ENCODE data around the gene DND1. TPM values are rescaled to one million over a fixed set of nuclear protein-coding genes. Genes with fewer than 3 reads are reported as not detected.
"Not testable (repeated sequence)": the region's sequence is repeated elsewhere in the genome, so short reads cannot be mapped to it uniquely, and the experiment has no call there.

Gene DND1
- total RNA-seq, 2 donors from 2014 or later = 0.51 TPM; not detected in 1

DNA sequence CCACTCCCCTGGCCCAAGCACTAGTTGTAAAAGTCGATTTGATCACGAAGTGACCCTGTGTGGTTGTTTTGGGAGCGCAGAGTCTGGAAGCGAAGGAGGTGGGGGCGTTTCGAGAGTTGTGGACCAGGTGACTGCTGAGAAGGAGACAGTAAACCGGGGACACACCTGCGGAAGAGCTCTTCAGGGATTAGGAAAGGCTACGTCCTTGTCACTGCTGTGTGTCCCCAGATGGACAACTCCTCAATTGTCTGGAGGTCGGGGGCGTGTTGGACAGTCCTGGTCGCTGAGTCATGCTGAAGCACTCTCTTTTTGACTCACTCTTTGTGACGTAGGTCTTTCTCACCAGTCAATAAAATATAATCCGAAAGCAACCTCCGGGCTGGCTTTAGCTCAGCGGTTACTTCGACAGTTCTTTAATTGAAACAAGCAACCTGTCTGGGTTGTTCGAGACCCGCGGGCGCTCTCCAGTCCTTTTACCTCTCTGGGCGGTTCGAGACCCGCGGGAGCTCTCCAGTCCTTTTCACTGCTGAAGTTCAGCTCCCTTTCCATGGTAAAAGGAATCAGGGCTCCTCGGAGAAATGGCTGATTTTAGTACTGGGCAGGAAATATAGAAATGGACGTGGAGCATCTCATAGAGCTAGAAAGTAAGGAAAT is 37.6 kb upstream of the DND1 start:
- H3K4me3 ChIP-seq = peak overlapping the region; percentile 44 to 58
- DNase-seq (ENCODE audit: low spot score) = peak; percentile 98
- H3K27me3 ChIP-seq = no peaks in the 10 kb centered on the region
- H3K27ac ChIP-seq = peak overlapping the region; percentile 92 to 94
- H3K9me3 ChIP-seq = no peaks in the 10 kb centered on the region
- H3K4me1 ChIP-seq = peaks cover 0 to 7% of the 10 kb centered on the region in 2 donors
- TF ChIP-seq CTCF (IDR thresholded peaks at IDR 0.05) = no peak
- H3K36me3 ChIP-seq = peaks cover 8% of the 10 kb centered on the region

- not testable (repeated sequence) for H3K4me1 ChIP-seq; H3K27me3 ChIP-seq; H3K27ac ChIP-seq; H3K4me3 ChIP-seq; DNase-seq (ENCODE audit: low spot score); H3K9me3 ChIP-seq
- peaks cover 30% of the 10 kb centered on the region for H3K36me3 ChIP-seq
Measured at GRCh38 chr5:140708787-140709186, 35.4 kb upstream of the DND1 start.

GRCh38 chr5:140707812-140708211 is 34.4 kb upstream of the DND1 start:
- H3K27me3 ChIP-seq = no peaks in the 10 kb centered on the region
- H3K36me3 ChIP-seq = peaks cover 40% of the 10 kb centered on the region
- H3K9me3 ChIP-seq = no peaks in the 10 kb centered on the region
- no peak for DNase-seq (ENCODE audit: low spot score)
- no peak for TF ChIP-seq CTCF (IDR thresholded peaks at IDR 0.05)
- no peak overlapping the region for H3K4me3 ChIP-seq
- peaks cover 0 to 7% of the 10 kb centered on the region in 2 donors for H3K4me1 ChIP-seq
- no peak overlapping the region for H3K27ac ChIP-seq

DNA sequence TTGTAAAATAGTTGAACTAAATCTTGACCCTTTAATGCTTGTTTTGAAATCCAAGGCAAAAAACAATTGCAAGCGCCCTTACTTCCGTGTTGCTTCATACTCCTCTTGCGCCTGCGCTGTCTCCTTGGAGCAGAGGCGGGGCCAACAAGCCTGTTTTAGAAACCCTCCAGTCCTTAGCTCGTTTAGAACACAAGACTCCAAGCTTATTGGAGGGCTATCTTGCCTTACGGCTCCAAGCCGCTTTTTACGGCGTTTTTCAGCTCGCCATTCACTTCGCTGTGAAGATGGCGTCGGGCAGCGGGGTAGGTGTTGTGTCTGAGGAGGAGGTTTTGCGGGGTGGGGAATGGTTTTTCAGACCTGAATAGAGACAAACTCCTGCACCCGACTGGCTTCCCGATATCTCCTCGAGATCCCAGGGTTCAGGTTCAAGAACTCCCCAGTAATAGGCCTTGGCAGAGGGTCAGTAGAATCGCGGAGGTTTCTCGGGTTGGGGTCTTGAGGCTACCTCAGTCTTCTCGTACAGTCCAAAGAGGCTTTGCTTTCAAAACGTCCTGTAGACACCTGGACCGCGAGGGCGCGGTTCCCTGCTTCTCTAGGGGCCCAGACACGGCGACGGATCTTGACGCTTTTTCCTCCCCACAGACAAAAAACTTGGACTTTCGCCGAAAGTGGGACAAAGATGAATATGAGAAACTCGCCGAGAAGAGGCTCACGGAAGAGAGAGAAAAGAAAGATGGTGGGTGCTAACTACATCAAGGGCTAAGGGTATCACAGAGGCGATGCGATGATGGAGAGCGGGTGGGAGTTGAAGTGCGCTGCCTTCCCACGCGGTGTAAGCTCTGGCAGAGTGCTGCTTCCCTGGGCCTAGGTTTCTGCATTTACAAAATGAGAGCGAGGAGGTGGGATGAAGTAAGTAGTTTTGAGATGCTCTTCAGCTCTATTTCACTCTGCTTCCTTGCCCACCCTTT is 27.1 kb upstream of the DND1 start, which contains the start of gene ZMAT2:
TSS of gene ZMAT2 (plus strand) at position 271 of the 968 bp plus-strand sequence. CDS start at position 285, 14 bp downstream.
- Histone ChIP-seq H3K9me3 (no peaks in the 10 kb centered on the region), H3K36me3 (peaks cover 80% of the 10 kb centered on the region), H3K4me3 (peak within 1 kb of the TSS; percentile 74), H3K27ac (peak within 1 kb of the TSS in 1 of 2 donors; percentile 69), H3K4me1 (peaks cover 0 to 15% of the 10 kb centered on the region in 2 donors), H3K27me3 (no peaks in the 10 kb centered on the region)
- peak; percentile 95 for DNase-seq (ENCODE audit: low spot score)
- no peak for TF ChIP-seq CTCF (IDR thresholded peaks at IDR 0.05)

DNA sequence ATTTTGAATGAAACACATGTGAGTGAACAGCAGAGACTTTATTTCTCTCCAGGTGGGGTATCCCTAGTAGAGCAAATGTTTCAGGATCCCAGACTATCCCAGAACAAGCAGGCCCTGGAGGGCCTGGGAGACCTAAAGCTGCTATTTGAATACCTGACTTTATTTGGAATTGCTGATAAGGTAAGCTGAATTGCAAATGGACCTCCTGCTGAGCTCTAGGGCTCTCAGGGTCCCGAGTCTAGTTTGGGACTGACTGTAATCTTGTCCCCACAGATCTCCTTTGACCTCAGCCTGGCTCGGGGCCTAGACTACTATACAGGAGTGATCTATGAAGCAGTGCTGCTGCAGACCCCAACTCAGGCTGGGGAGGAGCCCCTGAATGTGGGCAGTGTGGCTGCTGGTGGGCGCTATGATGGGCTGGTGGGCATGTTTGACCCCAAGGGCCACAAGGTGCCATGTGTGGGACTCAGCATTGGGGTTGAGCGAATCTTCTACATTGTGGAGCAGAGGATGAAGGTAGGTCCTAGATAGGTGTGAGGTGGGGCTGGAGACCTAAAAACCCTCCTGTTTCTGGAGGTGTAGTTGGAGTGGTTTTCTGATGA is 23.6 kb upstream of the DND1 start:
- Histone ChIP-seq H3K27ac (no peak overlapping the region), H3K27me3 (no peaks in the 10 kb centered on the region), H3K4me3 (no peak overlapping the region), H3K36me3 (peaks cover 66% of the 10 kb centered on the region), H3K4me1 (peaks cover 0 to 30% of the 10 kb centered on the region in 2 donors), H3K9me3 (no peaks in the 10 kb centered on the region)
- no peak for TF ChIP-seq CTCF (IDR thresholded peaks at IDR 0.05)
- no peak for DNase-seq (ENCODE audit: low spot score)

DNA sequence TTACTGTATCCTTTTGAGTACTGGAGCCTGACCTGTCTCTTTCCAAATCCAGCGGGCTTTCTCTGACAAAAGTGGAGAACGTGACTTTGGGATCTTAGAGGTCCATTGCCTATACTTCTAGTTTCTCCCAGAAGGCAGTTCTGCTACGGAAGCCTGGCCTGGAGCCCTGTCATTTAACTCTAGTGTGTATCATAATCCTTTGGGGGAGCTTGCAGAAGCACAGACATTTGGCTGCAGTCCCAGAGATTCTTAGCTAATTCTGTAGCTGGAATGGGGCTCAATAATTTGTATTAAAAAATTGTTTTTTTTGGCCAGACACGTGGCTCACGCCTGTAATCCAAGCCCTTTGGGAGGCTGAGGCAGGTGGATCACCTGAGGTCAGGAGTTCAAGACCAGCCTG is 20.9 kb upstream of the DND1 start:
- H3K4me3 ChIP-seq = no peak overlapping the region
- H3K27me3 ChIP-seq = no peaks in the 10 kb centered on the region
- no peak for TF ChIP-seq CTCF (IDR thresholded peaks at IDR 0.05)
- no peak for DNase-seq (ENCODE audit: low spot score)
- H3K27ac ChIP-seq = no peak overlapping the region
- peaks cover 60% of the 10 kb centered on the region for H3K36me3 ChIP-seq
- H3K9me3 ChIP-seq = no peaks in the 10 kb centered on the region
- peaks cover 0 to 27% of the 10 kb centered on the region in 2 donors for H3K4me1 ChIP-seq
